IMR-90 (cell line): ENCODE measurements around the gene SERINC3. TPM values are rescaled to one million over a fixed set of nuclear protein-coding genes. Genes with fewer than 3 reads are reported as not detected.

Experiments
- ATAC-seq: fragments of 200-7000 bp; cut with Tn5 transposase; 2 replicates; pipeline ENCODE4 v1.9.1; 2020; ENCODE audit warnings: low read depth, mild to moderate bottlenecking, moderate library complexity
- BruUV-seq: library from RNA; stranded (reverse); fragments of 400-500 nt; replicated peaks from 2 replicates; lab custom pipeline; 2021; lab: Mats Ljungman, UMichigan
- CTCF ChIA-PET: fragments of 300-600 bp; formaldehyde crosslinking; extraction: SDS; loops from one replicate; lab custom pipeline; 2021; ENCODE audit warnings: antibody characterized with exemption; lab: Yijun Ruan, JAX
- POLR2A ChIA-PET: fragments of 300-600 bp; sonication (Branson Sonifier 250); formaldehyde crosslinking; loops from one replicate; lab custom pipeline; 2022; ENCODE audit warnings: antibody characterized with exemption; ENCODE audit not compliant: unreplicated experiment; lab: Charles Lee
- DNase-seq: peaks from one replicate; pipeline ENCODE4 v3.0.0; 2013
- H2AFZ ChIP-seq: replicated peaks from 2 replicates; pipeline ENCODE3; 2013; ENCODE audit warnings: low read length, mild to moderate bottlenecking; ENCODE audit not compliant: poor library complexity
- H2AK5ac ChIP-seq: 2 replicates; pipeline ENCODE4 v1.6.1; 2013; ENCODE audit warnings: low read depth, low read length, inconsistent platforms
- H2AK9ac ChIP-seq: replicated peaks from 2 replicates; pipeline ENCODE3; 2013; ENCODE audit warnings: mild to moderate bottlenecking, low read depth, low read length, moderate library complexity; ENCODE audit not compliant: poor library complexity
- H2BK120ac ChIP-seq: 2 replicates; pipeline ENCODE4 v1.6.1; 2013; ENCODE audit warnings: low read depth, low read length, inconsistent platforms
- H2BK15ac ChIP-seq: 3 replicates; pipeline ENCODE4 v1.6.1; 2013; ENCODE audit warnings: low read depth, low read length, inconsistent platforms
- H2BK20ac ChIP-seq: 2 replicates; pipeline ENCODE4 v1.6.1; 2013; ENCODE audit warnings: low read depth, mild to moderate bottlenecking, inconsistent platforms, low read length, moderate library complexity
- H2BK5ac ChIP-seq: 2 replicates; pipeline ENCODE4 v1.6.1; 2013; ENCODE audit warnings: mild to moderate bottlenecking, low read depth, low read length, inconsistent platforms; ENCODE audit not compliant: poor library complexity, severe bottlenecking
- H3K14ac ChIP-seq: replicated peaks from 2 replicates; pipeline ENCODE4 v1.6.1; 2013; ENCODE audit warnings: low read depth, low read length, inconsistent platforms
- H3K18ac ChIP-seq: 2 replicates; pipeline ENCODE4 v1.6.1; 2013; ENCODE audit warnings: low read depth, low read length, control low read depth
- H3K23ac ChIP-seq: 2 replicates; pipeline ENCODE4 v1.6.1; 2013; ENCODE audit warnings: low read depth, low read length, inconsistent platforms
- H3K27ac ChIP-seq: 2 replicates; pipeline ENCODE4 v1.5.1; 2013; ENCODE audit warnings: mild to moderate bottlenecking, control low read depth, low read length; ENCODE audit not compliant: insufficient read depth
- H3K27me3 ChIP-seq: 2 replicates; pipeline ENCODE4 v1.6.1; 2013; ENCODE audit warnings: low read length; ENCODE audit not compliant: control insufficient read depth, insufficient read depth
- H3K36me3 ChIP-seq: 2 replicates; pipeline ENCODE4 v1.6.1; 2013; ENCODE audit warnings: low read length, mixed read lengths; ENCODE audit not compliant: control insufficient read depth, insufficient read depth
- H3K4ac ChIP-seq: 2 replicates; pipeline ENCODE4 v1.6.1; 2013; ENCODE audit warnings: low read depth, low read length, inconsistent platforms
- H3K4me1 ChIP-seq: 2 replicates; pipeline ENCODE4 v1.6.1; 2013; ENCODE audit warnings: low read length, mixed read lengths; ENCODE audit not compliant: control insufficient read depth, insufficient read depth
- H3K4me2 ChIP-seq: 2 replicates; pipeline ENCODE4 v1.6.1; 2013; ENCODE audit warnings: low read depth, mild to moderate bottlenecking, control low read depth, low read length, moderate library complexity
- H3K4me3 ChIP-seq: 2 replicates; pipeline ENCODE4 v1.5.1; 2013; ENCODE audit warnings: low read depth, mild to moderate bottlenecking, control low read depth, low read length, moderate library complexity; ENCODE audit not compliant: insufficient read depth
- H3K56ac ChIP-seq: 2 replicates; pipeline ENCODE4 v1.6.1; 2013; ENCODE audit warnings: low read length, inconsistent platforms; ENCODE audit not compliant: insufficient read depth; ENCODE audit errors: extremely low read depth
- H3K79me1 ChIP-seq, 2 experiments: 2 replicates each; pipeline ENCODE4 v1.6.1; 2013; ENCODE audit warnings: low read length in 2 of 2, inconsistent platforms in 1 of 2, low read depth in 1 of 2
- H3K9ac ChIP-seq: 2 replicates; pipeline ENCODE4 v1.6.1; 2013; ENCODE audit warnings: low read depth, low read length, control low read depth
- H3K9me1 ChIP-seq: 2 replicates; pipeline ENCODE4 v1.6.1; 2013; ENCODE audit warnings: low read length, inconsistent platforms; ENCODE audit not compliant: insufficient read depth
- H3K9me3 ChIP-seq: 2 replicates; pipeline ENCODE4 v1.6.1; 2013; ENCODE audit warnings: low read length; ENCODE audit not compliant: control insufficient read depth, insufficient read depth
- H4K20me1 ChIP-seq: 2 replicates; pipeline ENCODE4 v1.6.1; 2013; ENCODE audit warnings: low read length, inconsistent platforms; ENCODE audit not compliant: insufficient read depth
- H4K5ac ChIP-seq: 2 replicates; pipeline ENCODE4 v1.6.1; 2013; ENCODE audit warnings: mild to moderate bottlenecking, low read depth, low read length, control low read depth
- H4K8ac ChIP-seq, 2 experiments: 2 replicates each; pipeline ENCODE4 v1.6.1; 2013; ENCODE audit warnings: low read depth in 2 of 2, low read length in 2 of 2, control low read depth in 1 of 2, inconsistent platforms in 1 of 2
- H4K91ac ChIP-seq: 2 replicates; pipeline ENCODE4 v1.6.1; 2013; ENCODE audit warnings: low read depth, low read length, inconsistent platforms; ENCODE audit not compliant: insufficient read depth
- CHD1 ChIP-seq: IDR thresholded peaks from 2 replicates; pipeline ENCODE4 v1.6.1; 2012; ENCODE audit warnings: low read depth, low read length, improper control_type of control experiment
- CTCF ChIP-seq: conservative IDR thresholded peaks from 2 replicates; pipeline ENCODE4 v1.5.1; 2012; ENCODE audit warnings: mild to moderate bottlenecking, low read depth, low read length, improper control_type of control experiment
- ELK1 ChIP-seq: fragments of 150-350 bp; IDR thresholded peaks from 2 replicates; pipeline ENCODE4 v1.6.1; 2016; ENCODE audit warnings: low read depth, mild to moderate bottlenecking, low read length, moderate library complexity, borderline replicate concordance
- FOS ChIP-seq: fragments of 150-350 bp; IDR thresholded peaks from 2 replicates; pipeline ENCODE4 v1.6.1; 2016; ENCODE audit warnings: low read depth, low read length
- MAFK ChIP-seq: IDR thresholded peaks from 2 replicates; pipeline ENCODE4 v1.6.1; 2012; ENCODE audit warnings: low read depth, low read length, improper control_type of control experiment
- MAZ ChIP-seq: IDR thresholded peaks from 2 replicates; pipeline ENCODE4 v1.6.1; 2012; ENCODE audit warnings: low read depth, mild to moderate bottlenecking, low read length, improper control_type of control experiment, moderate library complexity, borderline replicate concordance
- NFE2L2 ChIP-seq: fragments of 150-350 bp; IDR thresholded peaks from 2 replicates; pipeline ENCODE4 v1.6.1; 2016; ENCODE audit warnings: low read depth, mild to moderate bottlenecking, low read length
- RCOR1 ChIP-seq: IDR thresholded peaks from 2 replicates; pipeline ENCODE4 v1.6.1; 2012; ENCODE audit warnings: mild to moderate bottlenecking, low read length, improper control_type of control experiment; ENCODE audit not compliant: insufficient replicate concordance
- SMC3 ChIP-seq: fragments of 150-350 bp; IDR thresholded peaks from 2 replicates; pipeline ENCODE4 v1.6.1; 2016; ENCODE audit warnings: low read depth, mild to moderate bottlenecking, antibody characterized with exemption, low read length, moderate library complexity
- WGBS, 2 experiments: methylation state at CpG; one replicate each; pipeline versions ENCODE4 v1.1.5 to v1.1.7; 2013; ENCODE audit warnings: missing lambda C conversion rate in 2 of 2; ENCODE audit not compliant: insufficient read length in 1 of 2; ENCODE audit errors: extremely low coverage in 2 of 2; 5-methylcytosine and 5-hydroxymethylcytosine counted together
- dilution Hi-C: fragments of 300-500 bp; cut with HindIII; formaldehyde crosslinking; loops from one replicate; pipeline ENCODE4 v1.14.3; 2018; ENCODE audit warnings: low sequenced_read_pairs; ENCODE audit not compliant: unreplicated experiment
- in situ Hi-C: fragments of 300-500 bp; cut with MboI; formaldehyde crosslinking; loops from 3 replicates; pipeline ENCODE4 v1.14.3; 2019; ENCODE audit warnings: low sequenced_read_pairs, inconsistent platforms, mixed read lengths
- intact Hi-C: fragments of 100-400 bp; cut with micrococcal nuclease; formaldehyde crosslinking; loops from 2 replicates; pipeline ENCODE4 v1.10.0; 2022
- polyA plus RNA-seq, 3 experiments: library from polyadenylated mRNA; depleted of rRNA; stranded (reverse); fragments of >200 nt; gene quantifications; 2 replicates each; pipeline ENCODE4 v1.2.3, GENCODE V29; 2012; ENCODE audit warnings: low replicate concordance in 1 of 3
- total RNA-seq: library from RNA; depleted of rRNA; stranded (reverse); fragments of >200 nt; gene quantifications from 2 replicates; pipeline ENCODE4 v1.2.3, GENCODE V29; 2012

SERINC3 gene
- total and polyA plus RNA-seq, 2 of the 4 experiments (the other 2 are of a cell fraction), result 101 to 132 TPM

GRCh38 chr20:44467289-44467883, 54.5 kb downstream of the SERINC3 start:
- dilution Hi-C loops, result loop anchor here (10.0 kb wide), 1 partner anchor 73 kb away; no protein-coding TSS in a partner anchor
- Histone ChIP-seq H3K18ac (no peak overlapping the region), H3K36me3 (no peaks in the 10 kb centered on the region), H2BK120ac (no peak overlapping the region), H3K23ac (no peak overlapping the region), H2AK9ac (no peak overlapping the region), H3K4ac (no peak overlapping the region), H3K4me1 (no peaks in the 10 kb centered on the region), H3K9me3 (no peaks in the 10 kb centered on the region), H3K27me3 (peaks cover 32% of the 10 kb centered on the region), H3K79me1 (no peaks in the 10 kb centered on the region), H2AK5ac (no peak overlapping the region), H3K14ac (no peak overlapping the region), H4K20me1 (no peaks in the 10 kb centered on the region), H3K27ac (no peak overlapping the region), H3K4me2 (no peak overlapping the region), H2BK20ac (no peak overlapping the region), H2BK15ac (no peak overlapping the region), H3K9ac (no peak overlapping the region), H3K4me3 (no peak overlapping the region), H3K56ac (no peak overlapping the region), H3K9me1 (no peaks in the 10 kb centered on the region), H4K8ac (no peak overlapping the region), H2AFZ (no peak overlapping the region), H4K5ac (no peak overlapping the region), H2BK5ac (no peak overlapping the region), H4K91ac (no peak overlapping the region)
- 37% methylated on average over 6 of the region's 12 CpGs; no CpG with 5 or more reads in 1 of the 2 experiments for whole genome bisulfite sequencing, 2 experiments
- ATAC-seq (no peak), DNase-seq (no peak)
- no TSS peak for BruUV-seq
- in situ Hi-C loops, result no loop called here
- ChIA-PET CTCF (no interaction called here), POLR2A (no interaction called here)
- intact Hi-C loops, result no loop called here
- TF ChIP-seq SMC3 (no peak), CHD1 (no peak), NFE2L2 (no peak), CTCF (no peak), MAFK (no peak), RCOR1 (no peak), MAZ (no peak), FOS (no peak), ELK1 (no peak)
